K562 treated with DMSO at 1 percent for 24 hours (cell line): ENCODE measurements around the gene POTEF. TPM values are rescaled to one million over a fixed set of nuclear protein-coding genes. Genes with fewer than 3 reads are reported as not detected.

ENCODE experiments used
- total RNA-seq: library from RNA; unstranded; fragments of 300-600 nt; gene quantifications from 2 replicates; pipeline ENCODE4 v1.2.3, GENCODE V29; 2022; ENCODE audit warnings: low read depth; ENCODE audit not compliant: insufficient read depth

POTEF gene
- total RNA-seq = not detected in 2 replicates

DNA sequence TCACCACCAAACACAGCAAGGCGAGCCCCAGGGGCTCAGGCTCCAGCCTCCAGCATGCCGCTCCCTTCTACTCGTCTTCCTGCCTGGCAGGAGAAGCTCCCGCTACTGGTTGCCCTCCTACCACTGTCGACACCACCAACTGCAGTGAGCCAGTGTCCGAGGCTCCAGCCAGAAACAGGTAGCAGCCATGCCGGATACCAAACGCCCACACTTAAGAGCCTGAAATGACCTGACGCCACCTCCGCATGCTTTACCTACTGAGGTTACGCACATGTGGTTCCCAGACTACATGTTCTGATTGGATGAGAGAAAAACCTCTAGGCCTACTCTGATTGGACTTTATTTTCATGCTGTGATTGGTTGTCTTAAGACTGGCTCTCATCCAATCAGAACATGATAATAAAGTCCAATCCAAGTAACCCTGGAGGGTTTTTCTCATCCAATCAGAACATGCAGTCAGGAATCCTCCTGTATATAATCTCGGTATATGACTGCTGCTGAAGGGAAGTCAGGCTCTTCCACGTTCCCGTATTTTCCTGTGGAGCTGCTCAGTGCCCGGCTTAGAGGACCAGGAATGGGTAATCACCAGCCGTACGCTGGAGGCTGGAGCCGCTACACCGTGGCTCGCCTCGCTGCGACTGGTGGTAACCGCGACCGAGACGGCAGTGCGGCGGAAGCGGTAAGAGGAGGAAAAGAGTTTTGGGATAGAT, at the start of gene POTEF:
Gene POTEF (minus strand): TSS at position 103 of the 710 bp plus-strand sequence. CDS start 8,707 bp downstream, outside the sequence.

DNA sequence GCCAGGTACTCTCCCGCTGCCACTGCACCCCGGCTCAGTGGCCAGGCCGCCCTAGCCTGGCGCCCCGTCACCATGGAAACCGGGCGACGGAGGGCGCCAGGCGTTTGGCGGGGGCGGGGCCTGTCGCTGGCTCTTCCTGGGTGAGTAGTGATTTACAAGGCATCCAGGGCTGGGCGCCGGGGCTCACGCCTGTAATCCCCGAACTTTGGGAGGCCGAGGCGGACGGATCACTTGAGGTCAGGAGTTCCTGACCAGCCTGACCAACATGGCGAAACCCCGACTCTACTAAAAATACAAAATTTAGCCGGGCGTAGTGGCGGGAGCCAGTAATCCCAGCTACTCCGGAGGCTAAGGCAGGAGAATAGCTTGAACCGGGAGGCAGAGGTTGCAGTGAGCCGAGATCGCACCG, 16.0 kb upstream of the POTEF start, which contains the start of gene CCDC74B:
Gene CCDC74B (minus strand): TSS at position 107 of the 409 bp plus-strand sequence. CDS start 116 bp downstream, outside the sequence.

Other genes with a start within 250 kb of the POTEF start
- gene RAB6C, start 149.6 kb downstream of the POTEF start, total RNA-seq = not detected in 2 replicates
- 1.0 and 4.3 TPM in 2 replicates for gene CCDC74B, start 15.9 kb upstream of the POTEF start, total RNA-seq
- 74.5 and 74.9 TPM in 2 replicates for gene SMPD4, start 52.4 kb upstream of the POTEF start, total RNA-seq
- gene MZT2B, start 53.0 kb upstream of the POTEF start, total RNA-seq = 483 and 496 TPM in 2 replicates
- gene TUBA3E, start 69.2 kb upstream of the POTEF start, total RNA-seq = 0.19 TPM in 1 of 2 replicates, not detected in the other
- gene IMP4, start 213.7 kb upstream of the POTEF start, total RNA-seq = 87.9 and 93.8 TPM in 2 replicates
- gene PTPN18, start 226.8 kb upstream of the POTEF start, total RNA-seq = 41.8 TPM in 2 replicates